Activated CD4-positive, alpha-beta T cell treated with anti-CD3 and anti-CD28 coated beads, Interleukin-10, Interleukin-2, amounts not matched to agents 100 ng/mL and 50 ng/mL, durations not matched to agents 16 hours and 8 hours (primary cell): ENCODE data around the gene RAD51C.
"Not testable (repeated sequence)": the region's sequence is repeated elsewhere in the genome, so short reads cannot be mapped to it uniquely, and the experiment has no call there.

ENCODE experiments used
- DNase-seq: peaks from one replicate; pipeline ENCODE4 v3.0.0-alpha.2; 2020

Gene RAD51C

DNA sequence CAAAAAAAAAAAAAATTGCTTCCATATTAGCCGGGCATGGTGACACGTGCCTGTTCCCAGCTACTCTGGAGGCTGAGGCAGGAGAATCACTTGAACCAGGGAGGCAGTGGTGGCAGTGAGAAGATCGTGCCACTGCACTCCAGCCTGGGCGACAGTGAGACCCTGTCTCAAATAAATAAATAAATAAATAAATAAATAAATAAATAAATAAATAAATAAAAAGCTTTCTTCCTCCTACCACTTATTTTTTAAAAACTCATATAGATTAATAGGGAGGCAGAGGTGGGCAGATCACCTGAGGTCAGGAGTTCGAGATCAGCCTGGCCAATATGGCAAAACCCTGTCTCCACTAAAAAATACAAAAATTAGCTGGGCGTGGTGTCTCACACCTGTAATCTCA lies 7.9 kb upstream of the RAD51C start:
- not testable (repeated sequence) for DNase-seq

GRCh38 chr17:58686980-58687379 lies 5.4 kb upstream of the RAD51C start:
- no peak for DNase-seq

DNA sequence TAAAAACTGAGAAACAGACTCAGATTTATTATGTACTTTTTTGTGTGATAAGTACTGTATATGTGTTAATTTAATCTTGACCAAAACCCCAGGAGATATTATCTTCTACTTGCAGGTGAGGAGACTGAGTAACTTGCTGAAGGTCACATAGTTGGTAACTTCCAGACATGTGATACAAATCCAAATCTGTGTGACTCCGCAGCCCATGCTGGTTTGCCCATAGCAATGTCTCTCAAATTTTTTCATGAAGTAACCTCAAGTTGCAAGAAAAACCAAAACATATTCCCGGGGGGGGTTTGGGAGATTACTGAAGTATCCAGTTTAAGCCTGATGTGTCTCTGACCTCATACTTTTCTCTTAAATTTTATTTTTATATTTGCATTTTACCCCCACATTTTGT lies 3.9 kb upstream of the RAD51C start:
- DNase-seq = no peak

DNA sequence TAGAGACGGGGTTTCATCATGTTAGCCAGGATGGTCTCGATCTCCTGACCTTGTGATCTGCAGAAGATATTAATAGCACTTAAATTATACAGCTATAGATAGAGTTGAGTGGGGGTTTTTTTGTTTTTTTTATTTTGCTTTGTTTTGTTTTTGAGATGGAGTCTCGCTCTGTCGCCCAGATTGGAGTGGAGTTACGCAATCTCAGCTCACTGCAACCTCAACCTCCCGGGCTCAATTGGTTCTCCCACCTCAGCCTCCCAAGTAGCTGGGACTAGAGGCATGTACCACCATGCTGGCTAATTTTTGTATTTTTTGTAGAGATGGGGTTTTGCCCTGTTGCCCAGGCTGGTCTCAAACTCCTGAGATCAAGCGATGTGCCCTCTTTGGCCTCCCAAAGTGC lies 2.4 kb upstream of the RAD51C start:
- not testable (repeated sequence) for DNase-seq

DNA sequence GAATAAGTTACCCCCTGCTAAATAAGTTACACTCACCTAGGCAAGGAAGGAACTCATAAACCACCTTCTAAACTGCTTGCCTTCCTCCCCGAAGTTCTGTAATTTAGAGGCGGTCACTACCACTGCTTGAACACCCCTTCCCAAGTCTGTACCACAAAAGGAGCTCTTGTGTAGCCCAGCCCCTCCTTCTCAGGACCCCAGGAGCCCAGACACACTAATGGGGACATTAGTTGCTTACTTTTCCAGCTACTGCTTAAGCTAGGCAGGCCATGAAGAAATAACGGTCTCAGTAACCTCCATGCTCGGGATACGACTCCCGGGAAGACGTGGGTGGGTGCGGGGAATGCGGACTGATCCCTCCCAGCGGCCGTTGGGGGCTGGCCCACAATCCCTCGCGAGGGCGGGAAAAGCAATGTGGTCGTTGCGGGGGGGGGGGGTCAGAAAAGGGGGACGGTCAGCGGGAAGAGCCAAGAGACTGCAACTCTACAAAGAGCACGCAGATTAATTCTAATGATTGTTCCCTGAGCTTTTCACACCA lies 632 bp upstream of the RAD51C start, which contains the start of gene TEX14:
Gene TEX14, minus strand, starts transcription at position 345 of the 538 bp plus-strand sequence. CDS start 40,044 bp downstream, outside the sequence.
- DNase-seq = no peak

GRCh38 chr17:58693208-58693607 lies 806 bp downstream of the RAD51C start:
- no peak for DNase-seq

- no peak for DNase-seq
Measured at GRCh38 chr17:58693751-58694150, 1.3 kb downstream of the RAD51C start.

GRCh38 chr17:58694302-58694701 lies 1.9 kb downstream of the RAD51C start:
- no peak for DNase-seq

DNA sequence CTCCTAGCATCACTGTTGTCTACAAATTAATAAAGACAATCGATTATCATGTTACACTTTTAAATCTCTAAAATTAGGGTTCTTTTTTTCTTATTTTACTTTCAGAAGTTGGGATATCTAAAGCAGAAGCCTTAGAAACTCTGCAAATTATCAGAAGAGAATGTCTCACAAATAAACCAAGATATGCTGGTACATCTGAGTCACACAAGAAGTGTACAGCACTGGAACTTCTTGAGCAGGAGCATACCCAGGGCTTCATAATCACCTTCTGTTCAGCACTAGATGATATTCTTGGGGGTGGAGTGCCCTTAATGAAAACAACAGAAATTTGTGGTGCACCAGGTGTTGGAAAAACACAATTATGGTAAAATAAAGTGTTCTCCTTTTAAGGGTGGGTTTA lies 2.4 kb downstream of the RAD51C start:
- no peak for DNase-seq

DNA sequence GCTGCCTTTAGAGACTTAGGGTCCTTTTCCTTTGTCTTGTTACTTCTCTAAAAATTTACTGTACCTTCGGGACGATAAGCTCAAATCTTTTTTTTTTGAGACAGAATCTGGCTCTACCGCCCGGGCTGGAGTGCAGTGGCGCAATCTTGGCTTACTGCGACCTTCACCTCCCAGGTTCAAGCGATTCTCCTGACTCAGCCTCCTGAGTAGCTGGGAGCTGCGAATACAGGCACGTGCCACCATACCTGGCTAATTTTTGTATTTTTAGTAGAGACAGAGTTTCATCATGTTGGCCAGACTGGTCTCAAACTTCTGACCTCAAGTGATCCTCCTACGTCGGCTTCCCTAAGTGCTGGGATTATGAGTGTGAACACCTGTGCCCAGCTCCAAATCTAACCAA lies 7.4 kb downstream of the RAD51C start:
- DNase-seq = no peak

GRCh38 chr17:58702045-58702476 lies 9.7 kb downstream of the RAD51C start:
- peak; percentile 90 for DNase-seq

DNA sequence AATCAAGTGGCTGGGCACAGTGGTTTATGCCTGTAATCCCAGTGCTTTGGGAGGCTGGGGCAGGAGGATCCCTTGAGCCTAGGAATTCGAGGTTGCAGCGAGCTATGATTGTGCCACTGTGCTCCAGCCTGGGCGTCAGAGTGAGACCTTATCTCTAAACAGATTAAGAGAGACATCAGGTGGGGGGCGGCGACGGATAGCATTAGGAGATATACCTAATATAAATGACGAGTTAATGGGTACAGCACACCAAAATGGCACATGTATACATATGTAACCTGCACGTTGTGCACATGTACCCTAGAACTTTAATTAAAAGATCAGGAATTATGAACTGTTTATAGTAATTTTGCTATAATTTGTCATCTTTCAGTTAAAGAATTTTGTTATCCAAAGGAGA lies 10.3 kb downstream of the RAD51C start:
- no peak for DNase-seq

GRCh38 chr17:58703137-58703915 lies 10.9 kb downstream of the RAD51C start:
- peak; percentile 74 for DNase-seq

- DNase-seq = no peak
Measured at GRCh38 chr17:58703916-58704286, 11.5 kb downstream of the RAD51C start.

DNA sequence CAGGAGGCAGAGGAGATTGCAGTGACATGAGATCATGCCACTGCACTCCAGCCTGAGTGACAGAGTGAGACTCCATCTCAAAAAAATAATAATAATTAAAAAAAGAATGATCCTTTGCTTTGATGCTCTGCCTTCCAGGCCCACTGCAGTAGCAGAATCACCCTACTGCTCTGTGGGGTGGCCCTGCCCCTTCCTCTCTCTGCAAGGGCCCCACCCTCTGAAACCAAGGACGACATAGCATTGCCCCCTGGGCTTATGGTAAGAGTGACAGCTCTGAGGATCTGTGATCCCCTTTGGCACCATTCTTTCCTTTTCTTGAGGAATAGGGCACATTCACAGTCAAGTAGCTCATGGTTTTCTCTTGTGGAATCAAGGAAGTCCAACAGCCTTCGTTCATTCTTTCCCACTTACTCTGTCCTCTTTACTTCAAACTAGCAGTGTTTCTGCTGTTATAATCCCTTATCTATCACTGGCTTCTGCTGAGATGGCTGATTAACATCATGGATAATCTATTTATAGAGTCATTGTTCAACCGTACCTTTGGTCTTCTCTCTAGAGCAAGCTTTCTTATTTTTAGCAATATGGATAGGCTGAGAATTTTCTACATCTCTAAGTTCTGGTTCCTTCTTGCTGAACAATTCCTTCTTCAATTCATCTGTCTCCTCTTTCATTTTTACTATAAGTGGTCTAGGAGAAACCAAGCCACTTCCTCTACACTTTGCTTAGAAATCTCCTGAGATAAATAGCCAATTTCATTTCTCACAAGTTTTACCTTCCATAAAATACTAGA lies 14.1 kb downstream of the RAD51C start:
- peak; percentile 64 for DNase-seq

GRCh38 chr17:58710948-58711552 lies 18.6 kb downstream of the RAD51C start:
- DNase-seq = peak; percentile 49

GRCh38 chr17:58722274-58722673 lies 29.9 kb downstream of the RAD51C start:
- DNase-seq = no peak

GRCh38 chr17:58722696-58723095 lies 30.3 kb downstream of the RAD51C start:
- no peak for DNase-seq

DNA sequence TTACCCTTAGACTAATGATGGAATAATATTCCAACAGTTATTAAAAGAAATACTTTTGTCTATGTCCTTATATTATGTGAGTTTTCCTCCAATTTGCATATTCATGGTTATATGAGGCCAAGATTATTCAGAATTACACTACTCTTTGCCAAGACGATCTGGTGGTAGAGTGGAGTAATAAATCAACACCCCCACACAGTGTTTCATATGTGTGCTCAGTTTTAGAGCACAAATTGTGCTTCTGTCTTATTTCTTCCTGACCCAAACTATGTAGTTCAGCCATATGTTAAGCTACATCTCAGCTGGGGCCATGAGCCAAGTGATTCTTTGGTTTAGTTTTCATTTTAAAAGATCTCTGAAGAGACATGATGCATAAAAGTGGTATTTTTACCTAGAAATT lies 36.4 kb downstream of the RAD51C start:
- no peak for DNase-seq

DNA sequence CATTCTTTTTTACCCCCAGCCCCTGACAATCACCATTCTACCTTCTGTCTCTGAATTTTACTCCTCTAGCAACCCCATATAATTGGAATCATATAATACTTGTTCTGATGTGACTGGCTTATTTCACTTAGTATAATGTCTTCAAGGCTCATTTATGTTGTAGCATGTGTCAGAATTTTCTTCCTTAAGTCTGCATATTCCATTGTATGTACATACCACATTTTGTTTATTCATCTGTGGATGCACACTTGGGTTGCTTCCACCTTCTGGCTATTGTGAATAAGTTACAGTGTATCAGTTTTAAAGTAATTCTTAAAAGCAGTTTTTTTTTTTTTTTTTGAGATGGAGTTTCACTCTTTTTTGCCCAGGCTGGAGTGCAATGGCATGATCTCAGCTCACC lies 38.5 kb downstream of the RAD51C start:
- DNase-seq = no peak

- no peak for DNase-seq
Measured at GRCh38 chr17:58734040-58734439, 41.6 kb downstream of the RAD51C start.

DNA sequence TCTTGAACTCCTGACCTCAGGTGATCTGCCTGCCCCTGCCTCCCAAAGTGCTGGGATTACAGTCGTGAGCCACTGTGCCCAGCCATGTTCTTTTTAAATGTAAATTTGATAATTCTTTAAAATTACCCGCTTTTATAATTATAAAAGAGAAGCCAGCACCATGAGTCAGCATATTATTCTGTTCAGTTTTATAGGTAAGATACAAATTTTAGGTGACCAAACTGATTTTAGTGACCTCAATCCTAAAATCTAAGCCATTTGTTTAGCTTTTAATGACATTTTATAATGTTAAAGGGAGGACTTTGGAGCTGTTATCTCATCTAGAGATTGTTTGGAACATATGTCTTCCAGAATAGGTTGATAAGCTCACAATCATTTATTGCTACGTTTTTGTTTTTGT lies 42.4 kb downstream of the RAD51C start:
- no peak for DNase-seq

GRCh38 chr17:58741121-58741625 lies 48.8 kb downstream of the RAD51C start:
- DNase-seq = no peak
